ENCODE measurements around the gene MYO9B. TPM values are rescaled to one million over a fixed set of nuclear protein-coding genes. Genes with fewer than 3 reads are reported as not detected.

Gene MYO9B
- total and polyA plus RNA-seq, 2 of the 13 experiments (the other 11 are each of a cell fraction or from before 2014, with no cell fraction given) = 18.0 to 18.3 TPM

- TF ChIP-seq ZNF276 (CRISPR knock-in tag; IDR thresholded peaks at IDR 0.05; ENCODE audit: low read depth) (no peak), HDAC6 (IDR thresholded peaks at IDR 0.05; ENCODE audit: low read depth, low read length) (no peak)
Measured at GRCh38 chr19:17049711-17050280, 25.8 kb upstream of the MYO9B start (continued).

GRCh38 chr19:17052439-17052838, 23.1 kb upstream of the MYO9B start:
- POLR2A ChIA-PET = no interaction called here

More at GRCh38 chr19:17052439-17052838, 23.1 kb upstream of the MYO9B start:
- Histone ChIP-seq H3K4me2 (ENCODE audit: low read depth, low read length) (no peak overlapping the region), H3K4me3 (replicated peaks in 1 of 3; ENCODE audit: insufficient read depth in 1 of 3, low read depth in 2 of 3, low read length in 3 of 3) (no peak overlapping the region), H3K9ac (ENCODE audit: insufficient read depth, low read depth, low read length) (no peak overlapping the region), H3K4me1 (ENCODE audit: insufficient read depth, low read length) (no peaks in the 10 kb centered on the region), H3K27ac (ENCODE audit: extremely low read length, insufficient read depth, low read length) (no peak overlapping the region), H2AFZ (ENCODE audit: low read length) (no peak overlapping the region), H3K79me2 (ENCODE audit: insufficient read depth, low read length) (no peaks in the 10 kb centered on the region), H4K20me1 (ENCODE audit: insufficient read depth, low read length) (no peaks in the 10 kb centered on the region), H3K9me3 (ENCODE audit: low read length) (no peaks in the 10 kb centered on the region), H3K27me3 (ENCODE audit: control insufficient read depth in 1 of 2, insufficient read depth in 2 of 2, low read length in 2 of 2) (no peaks in the 10 kb centered on the region; a peak in 1 of 5 replicates), H3K36me3 (replicated peaks in 1 of 2; ENCODE audit: control insufficient read depth in 1 of 2, insufficient read depth in 2 of 2, low read length in 2 of 2) (peaks cover 15 to 47% of the 10 kb centered on the region in 2 experiments)
- in situ Hi-C loops (cut with HindIII; ENCODE audit: extremely low pct_ligation_motif_present, low pct_unique_long_range_greater_than_20kb) (loop anchor here (10.0 kb wide), 1 partner anchor 278 kb away; no protein-coding TSS in a partner anchor), intact Hi-C loops (cut with micrococcal nuclease; ENCODE audit: unreplicated experiment) (loop anchor here (5.0 kb wide), 1 partner anchor 280 kb away; no protein-coding TSS in a partner anchor)
- BruUV-seq (replicated peaks) = no TSS peak
- ATAC-seq (peak; percentile 68), FAIRE-seq (peak; percentile 46), DNase-seq (ENCODE audit: low spot score) (no peak)
- TF ChIP-seq PAF1 (CRISPR knock-in tag; IDR thresholded peaks at IDR 0.05) (no peak), U2AF2 (IDR thresholded peaks at IDR 0.05; ENCODE audit: low read depth, low read length) (no peak), HDAC1 (CRISPR knock-in tag; IDR thresholded peaks at IDR 0.05) (no peak), ZNF781 (CRISPR knock-in tag; IDR thresholded peaks at IDR 0.05; ENCODE audit: borderline replicate concordance, not compliant biosample characterization) (no peak), SSRP1 (CRISPR knock-in tag; IDR thresholded peaks at IDR 0.05) (no peak), PHF21A (CRISPR knock-in tag; IDR thresholded peaks at IDR 0.05) (no peak), CTCF (CRISPR knock-in tag; IDR thresholded peaks at IDR 0.05) (peak; percentile 66), HOXD1 (CRISPR knock-in tag; IDR thresholded peaks at IDR 0.05) (no peak), RAD21 (CRISPR knock-in tag; IDR thresholded peaks at IDR 0.05) (0 out of 2 replicates have a peak, but pooled peaks have one; percentile 14), ATRX (CRISPR knock-in tag; IDR thresholded peaks at IDR 0.05; ENCODE audit: borderline replicate concordance) (no peak), STAG1 (CRISPR knock-in tag; IDR thresholded peaks at IDR 0.05) (peak; percentile 65), ARNTL (CRISPR knock-in tag; IDR thresholded peaks at IDR 0.05) (no peak), ATF1 (CRISPR knock-in tag; IDR thresholded peaks at IDR 0.05) (no peak), EHMT2 (IDR thresholded peaks at IDR 0.05; ENCODE audit: borderline replicate concordance, low read depth, low read length) (no peak), SMC3 (IDR thresholded peaks at IDR 0.05; ENCODE audit: low read length) (peak; percentile 62; the same call in 1 of the 2 replicates)
- WGBS (ENCODE audit: low lambda C conversion rate) = 78% methylated on average over 8 of the region's 8 CpGs
- CTCF ChIA-PET (ENCODE audit: low intra/inter-chr PET ratio, low total read pairs) = interaction anchor here (0.9 to 1.5 kb wide), 3 partner anchors 274 to 338 kb away, joined by 3 to 15 read pairs (median 6); no protein-coding TSS in a partner anchor
